Glutamatergic neuron (in vitro differentiated cells): Measurements from ENCODE around the gene PRICKLE4. TPM values are rescaled to one million over a fixed set of nuclear protein-coding genes. Genes with fewer than 3 reads are reported as not detected.

Experiments used
- DNase-seq: peaks from one replicate; pipeline ENCODE4 v3.0.0; 2022
- H3K27ac Mint-ChIP-seq: one replicate; pipeline ENCODE4 v1.8.0; 2020; ENCODE audit warnings: mild to moderate bottlenecking, mixed read lengths, inconsistent platforms; ENCODE audit not compliant: unreplicated experiment
- H3K27me3 Mint-ChIP-seq: one replicate; pipeline ENCODE4 v1.8.0; 2020; ENCODE audit warnings: mild to moderate bottlenecking, moderate library complexity, mixed read lengths, inconsistent platforms; ENCODE audit not compliant: unreplicated experiment
- H3K36me3 Mint-ChIP-seq: one replicate; pipeline ENCODE4 v1.8.0; 2020; ENCODE audit warnings: mild to moderate bottlenecking, mixed read lengths, inconsistent platforms; ENCODE audit not compliant: unreplicated experiment
- H3K4me1 Mint-ChIP-seq: one replicate; pipeline ENCODE4 v1.8.0; 2020; ENCODE audit warnings: mild to moderate bottlenecking, low read depth, mixed read lengths, inconsistent platforms; ENCODE audit not compliant: unreplicated experiment
- H3K4me3 Mint-ChIP-seq: one replicate; pipeline ENCODE4 v1.8.0; 2020; ENCODE audit warnings: mild to moderate bottlenecking, mixed read lengths, inconsistent platforms; ENCODE audit not compliant: unreplicated experiment
- H3K9me3 Mint-ChIP-seq: one replicate; pipeline ENCODE4 v1.8.0; 2020; ENCODE audit warnings: mild to moderate bottlenecking, moderate library complexity, mixed read lengths, inconsistent platforms; ENCODE audit not compliant: unreplicated experiment
- CTCF ChIP-seq: fragments of 200-600 bp; sonication (generic); IDR thresholded peaks from one replicate; pipeline ENCODE4 v1.5.0; 2021; ENCODE audit not compliant: partially characterized antibody, unreplicated experiment
- total RNA-seq: library from RNA; stranded (reverse); fragmentation: NEBNext Ultra II Directional; extraction: Animal tissue kit (Norgen Biotek cat#: 25700); gene quantifications from one replicate; pipeline ENCODE4 v1.2.1, GENCODE V29; 2021; ENCODE audit not compliant: unreplicated experiment

PRICKLE4 gene
- total RNA-seq, 1 donor from 2014 or later: 2.3 TPM

DNA sequence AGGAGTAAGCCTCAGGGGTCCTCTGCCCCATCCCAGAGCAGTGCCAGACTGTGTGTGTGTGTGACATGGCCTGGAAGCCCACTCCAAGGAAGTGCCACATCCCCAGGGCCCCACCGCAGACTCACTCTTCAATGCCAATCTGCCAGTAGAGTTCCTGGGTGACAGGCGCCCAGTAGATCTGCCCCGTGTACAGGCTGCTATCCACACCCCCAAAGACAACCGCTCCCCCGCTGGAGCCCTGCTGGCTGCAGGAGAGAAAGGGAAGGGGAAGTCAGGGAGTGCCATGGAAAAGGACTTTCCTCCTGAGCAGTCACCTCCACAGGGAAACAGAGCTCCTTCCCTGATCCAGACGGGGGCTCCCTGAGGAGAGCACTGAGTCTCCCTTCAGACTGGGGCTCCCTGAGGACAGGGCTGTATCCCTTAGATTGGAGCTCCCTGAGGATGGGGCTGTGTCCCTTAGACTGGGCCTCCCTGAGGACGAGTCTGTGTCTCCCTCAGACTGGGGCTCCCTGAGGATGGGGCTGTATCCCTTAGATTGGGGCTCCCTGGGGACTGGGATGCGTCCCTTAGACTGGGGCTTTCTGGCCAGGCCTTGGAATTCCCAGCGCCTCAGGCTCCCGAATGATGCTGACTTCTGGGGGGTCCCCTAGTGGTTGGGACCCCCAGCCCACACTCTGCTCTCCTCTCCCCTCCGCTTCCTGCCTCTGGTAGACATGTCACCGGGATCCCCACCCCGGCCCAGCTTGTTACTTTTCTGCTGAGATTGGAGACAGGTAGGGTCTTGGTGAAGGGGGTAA, 40.0 kb upstream of the PRICKLE4 start:
- Mint-ChIP-seq H3K36me3 (no peaks in the 10 kb centered on the region), H3K9me3 (peaks cover 4% of the 10 kb centered on the region), H3K27me3 (peaks cover 10% of the 10 kb centered on the region), H3K4me1 (peaks cover 4% of the 10 kb centered on the region), H3K27ac (no peak overlapping the region), H3K4me3 (no peak overlapping the region)
- TF ChIP-seq CTCF: no peak
- no peak for DNase-seq

- H3K4me1 Mint-ChIP-seq: no peaks in the 10 kb centered on the region
- no peak for TF ChIP-seq CTCF
- H3K4me3 Mint-ChIP-seq: no peak overlapping the region
- H3K27ac Mint-ChIP-seq: peak overlapping the region; percentile 29
- peaks cover 1% of the 10 kb centered on the region for H3K9me3 Mint-ChIP-seq
- no peak for DNase-seq
- peaks cover 9% of the 10 kb centered on the region for H3K27me3 Mint-ChIP-seq
- no peaks in the 10 kb centered on the region for H3K36me3 Mint-ChIP-seq
Observed at GRCh38 chr6:41741625-41742490, 38.7 kb upstream of the PRICKLE4 start.

DNA sequence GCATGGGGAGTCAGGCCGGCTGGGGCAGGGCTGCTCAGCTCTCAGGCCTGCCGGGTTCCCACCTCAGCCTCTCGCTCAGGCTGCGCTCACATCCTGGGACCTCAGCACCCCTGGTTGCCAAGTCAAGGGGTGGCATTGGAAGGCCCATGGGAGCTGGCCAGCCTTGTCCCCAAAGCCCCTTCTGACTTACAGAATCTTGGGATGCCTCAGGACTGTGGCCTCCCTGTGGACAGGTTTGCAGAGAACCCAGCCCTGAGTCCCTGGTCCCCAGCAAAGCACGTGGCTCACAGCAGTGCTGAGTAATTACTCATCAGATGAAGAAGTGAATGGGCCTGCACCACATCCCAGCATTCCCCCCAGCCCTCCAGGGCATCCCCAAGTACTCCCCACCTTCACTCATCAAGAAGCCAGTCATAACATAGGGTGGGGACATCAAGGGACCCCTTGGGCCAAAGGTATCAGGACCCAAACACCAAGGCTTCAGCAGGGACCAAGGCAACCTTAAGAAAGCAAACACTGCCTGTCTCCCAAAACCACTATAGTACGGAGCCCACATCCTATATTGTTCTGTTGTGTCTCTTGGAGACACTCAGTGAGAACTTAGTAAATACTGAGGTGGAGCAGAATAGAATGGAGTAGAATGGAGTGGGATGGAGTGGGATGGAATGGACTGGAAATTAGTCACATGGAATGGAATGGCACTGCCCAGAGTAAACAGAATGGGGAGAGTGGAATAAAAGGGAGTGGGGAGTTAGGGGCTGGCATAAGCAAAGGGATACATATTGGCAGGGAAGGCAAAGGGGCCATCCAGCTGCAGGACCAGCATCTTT, 37.0 kb upstream of the PRICKLE4 start:
- TF ChIP-seq CTCF: no peak
- Mint-ChIP-seq H3K9me3 (peaks cover 1% of the 10 kb centered on the region), H3K27me3 (peaks cover 9% of the 10 kb centered on the region), H3K4me3 (no peak overlapping the region), H3K27ac (no peak overlapping the region), H3K4me1 (no peaks in the 10 kb centered on the region), H3K36me3 (no peaks in the 10 kb centered on the region)
- DNase-seq: no peak

DNA sequence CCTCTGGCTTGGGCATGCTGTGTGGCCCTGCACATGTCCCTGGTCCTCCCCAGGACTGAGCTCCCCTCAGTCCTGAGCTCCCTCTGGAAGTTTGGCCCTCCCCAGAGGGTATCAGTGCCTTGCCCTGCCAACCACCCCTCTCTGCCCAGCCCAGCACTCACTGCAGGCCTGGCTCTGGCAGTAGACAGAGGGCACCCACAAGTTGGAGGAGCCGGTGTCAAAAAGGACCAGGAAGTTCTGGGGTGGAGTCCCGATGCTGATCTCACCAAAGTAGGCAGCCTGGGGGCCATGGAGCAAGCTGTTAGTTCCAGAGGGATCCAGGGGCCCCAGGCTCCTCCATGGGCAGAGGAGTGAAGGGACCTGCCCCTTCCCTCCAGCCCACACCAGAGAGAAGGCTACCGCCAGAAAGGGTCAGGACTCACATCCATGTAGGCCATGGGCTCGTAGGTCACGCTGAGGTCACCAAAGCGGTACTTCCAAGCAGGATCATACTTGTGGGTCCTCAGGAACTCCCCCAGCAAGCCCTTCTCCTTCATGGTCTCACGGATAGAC, 36.3 kb upstream of the PRICKLE4 start:
- no peak overlapping the region for H3K4me3 Mint-ChIP-seq
- TF ChIP-seq CTCF: no peak
- H3K27ac Mint-ChIP-seq: no peak overlapping the region

More for the DNA sequence above, 36.3 kb upstream of the PRICKLE4 start:
- DNase-seq: no peak
- Mint-ChIP-seq H3K27me3 (peaks cover 9% of the 10 kb centered on the region), H3K4me1 (no peaks in the 10 kb centered on the region), H3K9me3 (peaks cover 1% of the 10 kb centered on the region), H3K36me3 (no peaks in the 10 kb centered on the region)
